ENCODE data around the gene ACSL5.
"Not testable (repeated sequence)": the region's sequence is repeated elsewhere in the genome, so short reads cannot be mapped to it uniquely, and the experiment has no call there.

Gene ACSL5

GRCh38 chr10:112374724-112375541 lies 1.0 kb downstream of the ACSL5 start:
- DNase-seq (ENCODE audit: low read depth): no peak

GRCh38 chr10:112375721-112376395 lies 1.9 kb downstream of the ACSL5 start:
- no peak for DNase-seq (ENCODE audit: low read depth)

DNA sequence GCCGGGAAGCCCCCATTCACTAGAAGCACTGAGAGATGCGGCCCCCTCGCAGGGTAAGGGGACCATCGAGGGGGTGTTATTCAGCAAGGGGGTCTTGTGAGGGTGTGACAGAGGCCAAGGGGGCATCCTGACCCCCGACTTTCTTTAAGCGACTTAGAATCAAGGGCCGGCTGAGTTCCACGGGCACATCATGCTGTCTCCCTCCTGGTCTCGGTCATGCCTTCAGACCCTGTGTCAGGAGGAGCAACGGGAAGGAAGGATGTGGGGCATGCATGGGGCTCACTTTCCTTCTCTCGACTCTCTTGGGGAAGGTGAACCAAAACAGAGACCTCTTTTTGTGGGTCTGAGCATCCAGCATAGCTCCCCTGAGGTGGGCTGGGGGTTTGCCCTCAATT lies 2.5 kb downstream of the ACSL5 start:
- DNase-seq (ENCODE audit: low read depth): no peak

- DNase-seq (ENCODE audit: low read depth): not testable (repeated sequence)
Measured at GRCh38 chr10:112377116-112377515, 3.2 kb downstream of the ACSL5 start.

DNA sequence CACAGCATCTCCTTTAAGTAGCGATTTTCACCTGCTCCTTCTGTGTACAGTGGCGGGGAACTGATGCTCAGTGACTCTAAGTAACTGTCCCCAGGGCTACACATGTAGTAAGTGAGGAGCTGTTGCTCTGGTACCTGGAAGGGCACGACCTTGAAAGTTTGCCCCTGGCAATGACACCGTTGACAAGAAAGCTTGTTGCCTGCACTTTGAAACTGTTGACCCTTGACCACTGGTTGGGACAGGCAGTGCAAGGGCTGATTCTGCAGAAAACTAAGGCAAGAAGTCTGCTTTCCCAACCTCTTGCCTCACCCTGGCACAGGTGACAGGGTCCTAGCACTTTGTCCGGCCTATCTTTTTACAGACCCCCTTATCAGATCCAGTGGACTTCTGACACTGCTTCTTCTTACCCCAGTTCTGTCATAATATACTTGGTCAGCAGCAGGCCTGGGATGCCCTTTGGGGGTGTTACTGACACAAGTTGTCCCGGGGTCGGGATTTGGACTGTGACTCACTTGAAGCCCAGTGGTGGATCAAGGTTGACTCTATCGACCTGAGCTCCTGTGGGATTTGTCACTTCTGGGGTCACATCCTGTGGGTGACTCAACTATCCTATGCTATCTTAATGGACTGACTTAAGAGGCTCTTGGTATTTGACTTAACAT lies 5.8 kb downstream of the ACSL5 start:
- DNase-seq (ENCODE audit: low read depth): no peak

GRCh38 chr10:112382515-112383235 lies 8.8 kb downstream of the ACSL5 start:
- no peak for DNase-seq (ENCODE audit: low read depth)

- DNase-seq (ENCODE audit: low read depth): peak; percentile 38
Measured at GRCh38 chr10:112383325-112383724, 9.4 kb downstream of the ACSL5 start.

- DNase-seq (ENCODE audit: low read depth): no peak
Measured at GRCh38 chr10:112384141-112384540, 10.2 kb downstream of the ACSL5 start.

DNA sequence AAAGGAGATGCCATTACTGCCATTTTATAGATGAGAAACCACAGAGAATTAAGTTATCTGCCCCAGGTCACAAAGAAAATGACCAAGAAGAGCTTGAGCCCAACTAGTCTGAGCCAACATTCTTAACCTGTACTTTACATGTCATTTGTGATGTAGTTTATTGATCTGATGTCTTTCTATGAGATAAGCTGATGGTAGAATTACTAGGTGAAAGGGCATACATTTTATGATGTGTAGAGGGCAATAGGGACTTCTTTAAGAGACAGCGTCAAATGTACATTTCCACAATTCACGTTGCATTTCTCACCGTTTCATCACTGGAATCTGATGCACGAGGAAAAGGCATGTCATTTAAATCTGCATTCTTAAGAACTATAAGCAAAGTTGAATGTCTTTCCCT lies 11.3 kb downstream of the ACSL5 start:
- no peak for DNase-seq (ENCODE audit: low read depth)

- not testable (repeated sequence) for DNase-seq (ENCODE audit: low read depth)
Measured at GRCh38 chr10:112388056-112388455, 14.1 kb downstream of the ACSL5 start.

DNA sequence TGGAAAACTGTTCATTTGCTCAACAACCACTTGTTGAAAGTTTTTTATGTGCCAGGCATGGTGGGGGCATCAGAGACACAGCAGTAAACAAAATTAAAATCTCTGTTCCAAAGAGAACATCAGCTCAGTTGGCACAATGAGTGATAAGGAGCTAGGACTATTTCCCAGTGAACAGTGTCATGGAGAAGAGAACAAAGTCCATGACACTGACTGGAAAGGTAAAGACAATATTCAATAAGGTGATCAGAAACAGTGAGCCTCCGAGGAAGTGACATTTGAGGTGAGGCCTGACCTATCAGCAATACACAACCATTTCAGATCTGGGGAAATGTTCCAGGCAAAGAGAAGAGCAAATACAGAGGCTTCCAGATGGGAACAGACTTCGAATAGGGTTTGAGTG lies 14.6 kb downstream of the ACSL5 start:
- no peak for DNase-seq (ENCODE audit: low read depth)

DNA sequence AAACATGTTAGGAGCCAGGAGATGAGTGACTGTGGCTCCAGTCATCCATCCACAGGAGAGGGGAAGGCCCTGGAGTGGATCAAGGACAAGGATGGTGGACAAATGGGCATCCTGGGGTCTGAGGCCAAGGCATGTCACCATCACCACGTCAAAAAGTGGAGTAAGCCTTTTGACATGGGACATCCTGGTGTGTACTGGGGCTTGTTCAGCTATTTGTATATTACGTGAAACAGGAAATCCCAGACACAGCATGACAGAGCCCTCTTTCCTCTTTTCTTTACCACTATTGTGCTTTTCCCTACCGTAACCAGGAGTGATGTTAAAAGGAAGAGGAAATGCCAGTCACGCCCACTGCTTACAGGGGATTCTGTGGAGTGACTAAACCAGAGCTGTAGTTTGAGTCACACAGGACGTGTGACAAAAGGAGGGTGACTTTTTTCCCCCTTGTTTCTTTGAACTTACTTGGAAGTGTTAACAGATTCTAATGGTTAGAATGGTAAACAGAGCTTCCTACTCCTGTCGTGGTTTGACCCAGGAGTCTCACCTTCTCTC lies 15.4 kb downstream of the ACSL5 start:
- DNase-seq (ENCODE audit: low read depth): no peak

DNA sequence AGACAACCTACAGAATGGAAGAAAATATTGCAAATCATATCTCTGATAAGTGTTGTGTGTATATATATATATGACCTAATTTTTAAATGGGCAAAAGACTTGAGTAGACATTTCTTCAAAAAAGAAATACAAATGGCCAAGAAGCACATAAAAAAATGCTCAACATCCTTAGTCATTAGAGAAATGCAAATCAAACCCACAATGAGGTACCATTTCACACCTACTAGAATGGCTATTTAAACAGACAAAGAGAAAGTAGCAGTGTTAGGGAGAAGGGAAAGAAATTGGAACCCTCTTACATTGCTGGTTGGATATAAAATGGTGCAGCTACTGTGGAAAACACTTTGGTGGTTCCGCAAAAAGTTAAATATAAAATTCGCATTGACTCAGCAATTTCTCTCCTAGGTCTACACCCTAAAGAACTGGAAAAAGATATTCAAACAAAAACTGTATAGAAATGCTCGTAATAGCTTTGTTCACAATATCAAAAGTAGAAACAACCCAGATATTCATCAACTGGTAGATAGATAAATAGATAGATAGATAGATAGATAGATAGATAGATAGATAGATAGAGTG lies 16.3 kb downstream of the ACSL5 start:
- DNase-seq (ENCODE audit: low read depth): no peak

DNA sequence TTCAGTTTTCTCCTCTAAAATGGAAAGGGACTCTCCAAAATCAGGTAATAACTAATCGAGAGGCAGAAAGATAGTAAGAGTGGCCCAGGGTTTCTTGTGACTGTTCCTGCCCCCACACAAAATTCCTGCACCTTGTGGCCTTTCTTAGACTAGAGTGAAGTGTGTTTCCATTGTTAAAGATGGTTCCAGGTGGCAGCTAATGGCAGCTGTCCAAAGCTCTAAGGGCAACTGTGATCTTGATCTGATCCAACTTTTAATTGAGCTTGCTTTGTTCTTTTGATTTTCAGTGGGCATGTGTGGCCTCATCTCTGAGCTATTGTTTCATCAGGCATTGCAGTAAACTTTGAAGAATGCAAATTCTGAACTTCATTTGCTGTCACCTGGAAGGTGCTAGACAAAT lies 19.4 kb downstream of the ACSL5 start:
- DNase-seq (ENCODE audit: low read depth): no peak

- DNase-seq (ENCODE audit: low read depth): no peak
Measured at GRCh38 chr10:112393827-112394226, 19.9 kb downstream of the ACSL5 start.

DNA sequence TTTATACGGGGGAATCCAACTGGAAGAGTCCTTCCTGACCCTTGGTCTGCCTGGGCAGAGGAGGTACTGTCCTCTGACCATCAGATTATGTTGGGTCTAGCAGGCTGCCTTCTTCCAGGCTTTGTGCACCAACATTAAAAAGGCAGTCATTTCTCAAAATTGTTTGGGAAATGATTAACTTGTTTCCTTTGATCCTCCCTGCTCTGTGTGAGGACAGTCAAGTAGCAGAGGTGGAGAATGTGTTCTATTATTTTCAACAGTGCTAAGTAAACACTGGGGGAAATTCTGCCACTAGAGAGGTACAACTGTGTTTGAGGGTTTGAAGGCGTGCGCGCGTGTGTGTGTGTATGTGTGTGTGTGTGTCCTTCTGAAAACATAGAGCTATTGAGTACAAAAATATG lies 20.6 kb downstream of the ACSL5 start:
- no peak for DNase-seq (ENCODE audit: low read depth)

GRCh38 chr10:112395809-112396530 lies 22.1 kb downstream of the ACSL5 start:
- DNase-seq (ENCODE audit: low read depth): no peak

DNA sequence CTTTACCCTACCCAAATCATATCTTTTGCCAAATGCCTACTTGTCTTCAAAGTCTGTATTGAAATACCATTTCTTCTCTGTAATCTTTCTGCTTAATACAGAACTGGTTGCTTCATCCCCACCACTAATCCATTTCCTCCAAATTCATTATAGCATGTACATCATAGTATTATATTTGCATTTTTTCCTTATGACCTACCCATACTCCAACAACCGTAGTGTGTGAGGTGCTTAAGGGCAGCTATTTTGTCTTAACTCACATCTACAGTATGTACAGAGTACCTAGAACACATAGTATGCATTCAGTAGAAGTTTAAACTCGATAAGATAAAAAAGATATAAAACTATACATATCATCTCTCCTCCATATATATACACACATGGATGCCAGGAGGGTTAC lies 23.7 kb downstream of the ACSL5 start:
- DNase-seq (ENCODE audit: low read depth): no peak

- no peak for DNase-seq (ENCODE audit: low read depth)
Measured at GRCh38 chr10:112402917-112403316, 29.0 kb downstream of the ACSL5 start.

GRCh38 chr10:112404617-112405016 lies 30.7 kb downstream of the ACSL5 start:
- DNase-seq (ENCODE audit: low read depth): no peak

DNA sequence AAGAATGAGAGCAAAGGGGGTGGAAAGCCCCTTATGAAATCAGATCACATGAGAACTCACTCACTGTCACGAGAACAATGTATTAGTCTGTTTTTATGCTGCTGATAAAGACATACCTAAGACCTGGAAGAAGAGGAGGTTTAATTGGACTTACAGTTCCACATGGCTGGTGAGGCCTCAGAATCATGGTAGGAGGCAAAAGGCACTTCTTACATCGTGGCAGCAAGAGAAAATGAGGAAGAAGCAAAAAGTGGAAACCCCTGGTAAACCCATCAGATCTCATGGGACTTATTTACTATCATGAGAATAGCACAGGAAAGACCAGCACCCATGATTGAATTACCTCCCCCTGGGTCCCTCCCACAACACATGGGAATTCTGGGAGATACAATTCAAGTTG lies 32.9 kb downstream of the ACSL5 start:
- DNase-seq (ENCODE audit: low read depth): not testable (repeated sequence)
